HepG2 (cell line): ENCODE results near the gene SLC9A8. TPM values are rescaled to one million over a fixed set of nuclear protein-coding genes. Genes with fewer than 3 reads are reported as not detected.

Source experiments
- ATAC-seq: fragments of 200-7000 bp; cut with Tn5 transposase; 3 replicates; pipeline ENCODE4 v1.9.1; 2020; ENCODE audit warnings: mild to moderate bottlenecking, moderate library complexity
- BruUV-seq: library from RNA; stranded (reverse); fragments of 400-500 nt; replicated peaks from 2 replicates; lab custom pipeline; 2021; lab: Mats Ljungman, UMichigan
- CTCF ChIA-PET: fragments of 300-600 bp; formaldehyde crosslinking; extraction: SDS; loops from one replicate; lab custom pipeline; 2021; ENCODE audit warnings: low total read pairs, inconsistent platforms, low intra/inter-chr PET ratio; lab: Yijun Ruan, JAX
- POLR2A ChIA-PET: fragments of 350-600 bp; sonication (Branson Sonifier 250); formaldehyde crosslinking; loops from one replicate; lab custom pipeline; 2020; ENCODE audit warnings: antibody characterized with exemption, inconsistent platforms; lab: Yijun Ruan, JAX
- DNase-seq: peaks from one replicate; pipeline ENCODE4 v3.0.0-alpha.2; 2015; ENCODE audit warnings: low spot score
- FAIRE-seq: peaks from 3 replicates; lab custom pipeline; 2011; peaks lifted over from hg19 to GRCh38; lab: Jason Lieb, UNC
- H2AFZ ChIP-seq: one replicate; pipeline ENCODE4 v1.6.1; 2011; ENCODE audit warnings: low read length, inconsistent platforms
- H3K27ac ChIP-seq: fragments of 300-600 bp; 3 replicates; pipeline ENCODE4 v1.8.0; 2011; ENCODE audit warnings: mixed run types, mild to moderate bottlenecking, mixed read lengths, low read length, inconsistent platforms; ENCODE audit not compliant: insufficient read depth; ENCODE audit errors: extremely low read length
- H3K27me3 ChIP-seq, 2 experiments: fragments of 200-600 bp in 1 of 2; 2 replicates in 1 of 2; 3 replicates in 1 of 2; pipeline versions ENCODE4 v1.6.0 to v1.8.0; 2011; ENCODE audit warnings: low read length in 2 of 2, mild to moderate bottlenecking in 2 of 2, moderate library complexity in 2 of 2, inconsistent platforms in 1 of 2; ENCODE audit not compliant: insufficient read depth in 2 of 2, control insufficient read depth in 1 of 2
- H3K36me3 ChIP-seq, 2 experiments: fragments of 200-600 bp in 1 of 2; replicated peaks in 1 of 2; 2 replicates in 1 of 2; 3 replicates in 1 of 2; pipeline versions ENCODE4 v1.5.1 to v1.8.0; 2011; ENCODE audit warnings: low read length in 2 of 2, inconsistent platforms in 1 of 2; ENCODE audit not compliant: insufficient read depth in 2 of 2, control insufficient read depth in 1 of 2
- H3K4me1 ChIP-seq: 2 replicates; pipeline ENCODE4 v1.5.1; 2012; ENCODE audit warnings: low read length, inconsistent platforms; ENCODE audit not compliant: insufficient read depth
- H3K4me2 ChIP-seq: 2 replicates; pipeline ENCODE4 v1.6.0; 2011; ENCODE audit warnings: low read depth, low read length, inconsistent platforms
- H3K4me3 ChIP-seq, 3 experiments: fragments of 200-600 bp in 1 of 3; sonication (generic), shearing (Covaris generic) in 1 of 3; replicated peaks in 1 of 3; 2 replicates each; pipeline ENCODE4 v1.5.1; 2011 to 2016; ENCODE audit warnings: low read length in 3 of 3, inconsistent platforms in 2 of 3, low read depth in 2 of 3, mild to moderate bottlenecking in 2 of 3, control low read depth in 1 of 3, mixed read lengths in 1 of 3; ENCODE audit not compliant: insufficient read depth in 1 of 3
- H3K79me2 ChIP-seq: one replicate; pipeline ENCODE4 v1.6.1; 2011; ENCODE audit warnings: low read length, inconsistent platforms; ENCODE audit not compliant: insufficient read depth
- H3K9ac ChIP-seq: 2 replicates; pipeline ENCODE4 v1.6.0; 2011; ENCODE audit warnings: mild to moderate bottlenecking, low read depth, low read length, inconsistent platforms; ENCODE audit not compliant: insufficient read depth
- H3K9me3 ChIP-seq: 2 replicates; pipeline ENCODE4 v1.5.1; 2012; ENCODE audit warnings: mild to moderate bottlenecking, low read length
- H4K20me1 ChIP-seq: 2 replicates; pipeline ENCODE4 v1.6.0; 2011; ENCODE audit warnings: inconsistent platforms, mild to moderate bottlenecking, low read length, moderate library complexity; ENCODE audit not compliant: insufficient read depth
- AGO2 ChIP-seq: fragments of 200-400 bp; formaldehyde crosslinking; optimal IDR thresholded peaks from 2 replicates; pipeline ENCODE3; 2017; ENCODE audit warnings: mild to moderate bottlenecking, low read depth, low read length, moderate library complexity
- ATRX ChIP-seq: sonication (generic); formaldehyde crosslinking; IDR thresholded peaks from 2 replicates; pipeline ENCODE4 v1.4.0; 2020; ENCODE audit warnings: missing genetic modification reagents, borderline replicate concordance
- DBP ChIP-seq: sonication (generic); formaldehyde crosslinking; IDR thresholded peaks from 2 replicates; pipeline ENCODE4 v1.4.0; 2020; ENCODE audit warnings: missing genetic modification reagents; ENCODE audit errors: not compliant biosample characterization
- EP300 ChIP-seq, 3 experiments: sonication (generic) in 1 of 3; formaldehyde crosslinking in 1 of 3; IDR thresholded peaks; 2 replicates each; pipeline versions ENCODE4 v1.5.1 to v1.6.1; 2011 to 2020; ENCODE audit warnings: low read depth in 2 of 3, low read length in 2 of 3, borderline replicate concordance in 1 of 3, improper control_type of control experiment in 1 of 3, mild to moderate bottlenecking in 1 of 3, missing genetic modification reagents in 1 of 3, moderate library complexity in 1 of 3
- GLI4 ChIP-seq: sonication (generic); formaldehyde crosslinking; IDR thresholded peaks from 2 replicates; pipeline ENCODE4 v1.5.1; 2020; ENCODE audit warnings: missing genetic modification reagents, mild to moderate bottlenecking, moderate library complexity, borderline replicate concordance
- MED1 ChIP-seq: sonication (generic); formaldehyde crosslinking; IDR thresholded peaks from 2 replicates; pipeline ENCODE4 v1.4.0; 2020; ENCODE audit warnings: missing genetic modification reagents
- MXI1 ChIP-seq: IDR thresholded peaks from 3 replicates; pipeline ENCODE4 v1.6.1; 2012; ENCODE audit warnings: low read depth, low read length, inconsistent platforms, borderline replicate concordance
- NRL ChIP-seq: sonication (generic); formaldehyde crosslinking; IDR thresholded peaks from 2 replicates; pipeline ENCODE4 v1.5.0; 2020; ENCODE audit warnings: missing genetic modification reagents, mild to moderate bottlenecking, moderate library complexity, borderline replicate concordance
- ZHX1 ChIP-seq: sonication (generic); formaldehyde crosslinking; IDR thresholded peaks from 2 replicates; pipeline ENCODE4 v1.8.1; 2022; ENCODE audit warnings: low read depth, mild to moderate bottlenecking, missing genetic modification reagents
- ZNF121 ChIP-seq: sonication (generic); formaldehyde crosslinking; IDR thresholded peaks from 2 replicates; pipeline ENCODE4 v1.5.0; 2020; ENCODE audit warnings: mild to moderate bottlenecking, missing genetic modification reagents
- ZNF550 ChIP-seq: sonication (generic); formaldehyde crosslinking; IDR thresholded peaks from 2 replicates; pipeline ENCODE4 v1.4.0; 2020; ENCODE audit warnings: mild to moderate bottlenecking, missing genetic modification reagents, borderline replicate concordance
- ZNF562 ChIP-seq: sonication (generic); formaldehyde crosslinking; IDR thresholded peaks from 2 replicates; pipeline ENCODE4 v1.8.0; 2022; ENCODE audit warnings: missing genetic modification reagents, borderline replicate concordance
- ZNF672 ChIP-seq: sonication (generic); formaldehyde crosslinking; IDR thresholded peaks from 2 replicates; pipeline ENCODE4 v1.8.1; 2022; ENCODE audit warnings: missing genetic modification reagents
- ZSCAN31 ChIP-seq: sonication (generic); formaldehyde crosslinking; IDR thresholded peaks from 2 replicates; pipeline ENCODE4 v1.5.0; 2020; ENCODE audit warnings: low read depth, mild to moderate bottlenecking, missing genetic modification reagents
- WGBS: methylation state at CpG from one replicate; pipeline ENCODE4 v1.1.6; 2017; ENCODE audit warnings: low lambda C conversion rate; 5-methylcytosine and 5-hydroxymethylcytosine counted together
- in situ Hi-C: cut with HindIII; loops from 2 replicates; pipeline ENCODE4 v1.10.0; 2017; ENCODE audit warnings: low pct_unique_long_range_greater_than_20kb; ENCODE audit not compliant: extremely low pct_ligation_motif_present
- intact Hi-C: fragments of 100-400 bp; cut with micrococcal nuclease; formaldehyde crosslinking; loops from one replicate; pipeline ENCODE4 v1.10.0; 2022; ENCODE audit not compliant: unreplicated experiment
- polyA plus RNA-seq, 8 experiments: library from polyadenylated mRNA; depleted of rRNA in 3 of 8; stranded (reverse) in 7 of 8; unstranded in 1 of 8; fragments of >200 nt; fragmentation: Illumina TruSeq in 4 of 8; extraction: Trizol in 4 of 8; gene quantifications; 2 replicates each; pipeline versions ENCODE4 v1.2.1 to v1.2.3, GENCODE V29; 2011 to 2016; ENCODE audit warnings: low read depth in 4 of 8, missing spikeins in 1 of 8, mixed read lengths in 1 of 8; ENCODE audit not compliant: insufficient read depth in 1 of 8
- total RNA-seq, 5 experiments: library from RNA; depleted of rRNA; stranded (reverse); fragments of >200 nt; fragmentation: Illumina TruSeq; extraction: Trizol; gene quantifications; 2 replicates each; pipeline ENCODE4 v1.2.3, GENCODE V29; 2016; ENCODE audit warnings: low read depth in 1 of 5

Gene SLC9A8
- total and polyA plus RNA-seq, 2 of the 13 experiments (the other 11 are each of a cell fraction or from before 2014, with no cell fraction given), result 4.1 to 7.4 TPM

GRCh38 chr20:49856904-49857303, 44.3 kb downstream of the SLC9A8 start:
- no TSS peak for BruUV-seq
- intact Hi-C loops, result no loop called here
- H4K20me1 ChIP-seq, result no peaks in the 10 kb centered on the region
- no peak overlapping the region for H3K27ac ChIP-seq
- H2AFZ ChIP-seq, result no peak overlapping the region
- no peak for DNase-seq
- peaks cover 12% of the 10 kb centered on the region in 2 experiments; a peak in 4 of 5 replicates for H3K36me3 ChIP-seq
- no peak overlapping the region for H3K9ac ChIP-seq
- H3K4me1 ChIP-seq, result 0 out of 2 replicates have a peak, but pooled peaks cover 6% of the 10 kb centered on the region
- no peaks in the 10 kb centered on the region for H3K27me3 ChIP-seq
- no peak for TF ChIP-seq AGO2
- TF ChIP-seq ZNF550 (CRISPR knock-in tag), result no peak
- peak; percentile 64; the same call in 1 of the 2 replicates for TF ChIP-seq ZNF121
- TF ChIP-seq, all 625 proteins: peak for 1
- no peaks in the 10 kb centered on the region for H3K9me3 ChIP-seq
- 99% methylated on average over 3 of the region's 3 CpGs for whole genome bisulfite sequencing
- in situ Hi-C loops, result no loop called here
- H3K79me2 ChIP-seq, result no peaks in the 10 kb centered on the region
- CTCF ChIA-PET, result no interaction called here
- no peak overlapping the region for H3K4me3 ChIP-seq
- no peak overlapping the region for H3K4me2 ChIP-seq
- FAIRE-seq, result no peak
- ATAC-seq, result no peak
- POLR2A ChIA-PET, result interaction anchor here (1.6 kb wide), 1 partner anchor 25 kb away, joined by 3 read pairs; no protein-coding TSS in a partner anchor

GRCh38 chr20:49858076-49858585, 45.5 kb downstream of the SLC9A8 start:
- Histone ChIP-seq H3K4me3 (no peak overlapping the region), H3K9me3 (no peaks in the 10 kb centered on the region), H3K9ac (no peak overlapping the region), H3K36me3 (peaks cover 10 to 15% of the 10 kb centered on the region in 2 experiments; a peak in 4 of 5 replicates), H3K4me1 (0 out of 2 replicates have a peak, but pooled peaks cover 6% of the 10 kb centered on the region), H3K27me3 (no peaks in the 10 kb centered on the region), H3K27ac (no peak overlapping the region), H4K20me1 (no peaks in the 10 kb centered on the region), H2AFZ (no peak overlapping the region), H3K4me2 (no peak overlapping the region), H3K79me2 (no peaks in the 10 kb centered on the region)
- in situ Hi-C loops, result no loop called here
- WGBS, result 96% methylated on average over 2 of the region's 2 CpGs
- no peak for DNase-seq
- BruUV-seq, result no TSS peak
- ATAC-seq, result no peak
- ChIA-PET CTCF (no interaction called here), POLR2A (no interaction called here)
- FAIRE-seq, result no peak
- intact Hi-C loops, result no loop called here
- TF ChIP-seq EP300 (IDR thresholded peaks at IDR 0.05; ENCODE audit: low read depth in 2 of 2, low read length in 2 of 2) (no peak), EP300 (CRISPR knock-in tag; IDR thresholded peaks at IDR 0.05; ENCODE audit: borderline replicate concordance) (no peak), GLI4 (CRISPR knock-in tag) (no peak), ZNF672 (no peak), ZNF562 (CRISPR knock-in tag) (no peak), ATRX (CRISPR knock-in tag) (no peak), NRL (CRISPR knock-in tag) (no peak), ZHX1 (no peak), ZSCAN31 (CRISPR knock-in tag) (no peak), MXI1 (no peak), DBP (CRISPR knock-in tag) (no peak), MED1 (no peak)
